H7 (cell line): ENCODE measurements around the gene SLC15A1. TPM values are rescaled to one million over a fixed set of nuclear protein-coding genes. Genes with fewer than 3 reads are reported as not detected.
A peak's percentile ranks its signal among the peaks of the same experiment; 100 is the strongest.

Experiments used
- DNase-seq: peaks from one replicate; pipeline ENCODE4 v3.0.0; 2012
- H3K27me3 ChIP-seq: 2 replicates; pipeline ENCODE4 v1.6.0; 2011; ENCODE audit warnings: mild to moderate bottlenecking, low read length; ENCODE audit not compliant: control insufficient read depth, insufficient read depth
- H3K36me3 ChIP-seq: replicated peaks from 2 replicates; pipeline ENCODE4 v1.5.1; 2011; ENCODE audit warnings: low read length; ENCODE audit not compliant: control insufficient read depth, insufficient read depth
- H3K4me3 ChIP-seq: 2 replicates; pipeline ENCODE4 v1.5.1; 2011; ENCODE audit warnings: low read depth, mild to moderate bottlenecking, control low read depth, low read length, moderate library complexity; ENCODE audit not compliant: insufficient read depth
- total RNA-seq: library from RNA; depleted of rRNA; stranded (reverse); fragments of >200 nt; shearing (Covaris generic); gene quantifications from 2 replicates; pipeline ENCODE4 v1.2.3, GENCODE V29; 2014

The SLC15A1 gene
- total RNA-seq, 1 experiment from 2014 or later: 0.62 TPM

GRCh38 chr13:98717891-98718290 is 34.6 kb downstream of the SLC15A1 start:
- Histone ChIP-seq H3K27me3 (no peaks in the 10 kb centered on the region), H3K4me3 (no peak overlapping the region), H3K36me3 (no peaks in the 10 kb centered on the region)
- DNase-seq: no peak

GRCh38 chr13:98717256-98717655 is 35.2 kb downstream of the SLC15A1 start:
- no peak for DNase-seq
- Histone ChIP-seq H3K4me3 (no peak overlapping the region), H3K27me3 (no peaks in the 10 kb centered on the region), H3K36me3 (no peaks in the 10 kb centered on the region)

GRCh38 chr13:98710521-98710920 is 42.0 kb downstream of the SLC15A1 start:
- no peak overlapping the region for H3K4me3 ChIP-seq
- H3K36me3 ChIP-seq: no peaks in the 10 kb centered on the region

GRCh38 chr13:98707281-98707999 is 45.0 kb downstream of the SLC15A1 start:
- H3K36me3 ChIP-seq: no peaks in the 10 kb centered on the region
- H3K27me3 ChIP-seq: no peaks in the 10 kb centered on the region
- no peak overlapping the region for H3K4me3 ChIP-seq
- DNase-seq: no peak

More at GRCh38 chr13:98710521-98710920, 42.0 kb downstream of the SLC15A1 start:
- no peak for DNase-seq
- H3K27me3 ChIP-seq: no peaks in the 10 kb centered on the region

- H3K36me3 ChIP-seq: no peaks in the 10 kb centered on the region
- no peaks in the 10 kb centered on the region for H3K27me3 ChIP-seq
- no peak overlapping the region for H3K4me3 ChIP-seq
- DNase-seq: no peak
These were observed 45.9 kb downstream of the SLC15A1 start for GRCh38 chr13:98706446-98707110.

- Histone ChIP-seq H3K4me3 (no peak overlapping the region), H3K36me3 (no peaks in the 10 kb centered on the region), H3K27me3 (no peaks in the 10 kb centered on the region)
- no peak for DNase-seq
These were observed 54.7 kb downstream of the SLC15A1 start for GRCh38 chr13:98697791-98698190.

- H3K4me3 ChIP-seq: no peak overlapping the region
- no peaks in the 10 kb centered on the region for H3K27me3 ChIP-seq
- no peak for DNase-seq
These were observed 58.7 kb downstream of the SLC15A1 start for GRCh38 chr13:98693756-98694155.

GRCh38 chr13:98691360-98691759 is 61.1 kb downstream of the SLC15A1 start:
- H3K4me3 ChIP-seq: no peak overlapping the region
- DNase-seq: no peak
- H3K36me3 ChIP-seq: no peaks in the 10 kb centered on the region
- H3K27me3 ChIP-seq: no peaks in the 10 kb centered on the region

More at GRCh38 chr13:98693756-98694155, 58.7 kb downstream of the SLC15A1 start:
- H3K36me3 ChIP-seq: no peaks in the 10 kb centered on the region

- H3K27me3 ChIP-seq: no peaks in the 10 kb centered on the region
These were observed 62.0 kb downstream of the SLC15A1 start for GRCh38 chr13:98690348-98691022.

GRCh38 chr13:98689347-98689968 is 63.0 kb downstream of the SLC15A1 start:
- no peaks in the 10 kb centered on the region for H3K27me3 ChIP-seq
- no peaks in the 10 kb centered on the region for H3K36me3 ChIP-seq
- no peak for DNase-seq
- no peak overlapping the region for H3K4me3 ChIP-seq

More at GRCh38 chr13:98690348-98691022, 62.0 kb downstream of the SLC15A1 start:
- H3K36me3 ChIP-seq: no peaks in the 10 kb centered on the region
- no peak for DNase-seq
- H3K4me3 ChIP-seq: no peak overlapping the region

GRCh38 chr13:98688373-98688772 is 64.1 kb downstream of the SLC15A1 start:
- Histone ChIP-seq H3K4me3 (no peak overlapping the region), H3K27me3 (no peaks in the 10 kb centered on the region), H3K36me3 (no peaks in the 10 kb centered on the region)
- peak; percentile 38 for DNase-seq

GRCh38 chr13:98687319-98687718 is 65.2 kb downstream of the SLC15A1 start:
- H3K36me3 ChIP-seq: no peaks in the 10 kb centered on the region
- H3K27me3 ChIP-seq: no peaks in the 10 kb centered on the region
- DNase-seq: no peak
- H3K4me3 ChIP-seq: no peak overlapping the region

- no peak for DNase-seq
- Histone ChIP-seq H3K4me3 (no peak overlapping the region), H3K27me3 (no peaks in the 10 kb centered on the region), H3K36me3 (no peaks in the 10 kb centered on the region)
These were observed 66.2 kb downstream of the SLC15A1 start for GRCh38 chr13:98686270-98686669.

GRCh38 chr13:98685146-98685545 is 67.3 kb downstream of the SLC15A1 start:
- Histone ChIP-seq H3K36me3 (no peaks in the 10 kb centered on the region), H3K4me3 (no peak overlapping the region), H3K27me3 (no peaks in the 10 kb centered on the region)
- DNase-seq: no peak
